Upper lobe of left lung (tissue), 6 donors: ENCODE data around the gene TNFRSF25. TPM values are rescaled to one million over a fixed set of nuclear protein-coding genes. Genes with fewer than 3 reads are reported as not detected.

ENCODE experiments used
- ATAC-seq, 2 donors: fragments of 200-7000 bp; cut with Tn5 transposase; one replicate each; pipeline ENCODE4 v1.9.1; 2022; ENCODE audit warnings: mild to moderate bottlenecking in 2 of 2, moderate library complexity in 2 of 2; ENCODE audit not compliant: low FRiP score in 2 of 2
- DNase-seq, 2 donors: peaks; one replicate each; pipeline ENCODE4 v3.0.0-alpha.2; 2019 to 2020
- H3K27ac ChIP-seq, 4 donors: fragments of 200-600 bp; sonication (generic); one replicate each; pipeline ENCODE4 v1.5.1; 2016 to 2019
- H3K27me3 ChIP-seq, 4 donors: fragments of 200-600 bp; sonication (generic); one replicate each; pipeline ENCODE4 v1.5.1; 2017 to 2019
- H3K36me3 ChIP-seq, 4 donors: fragments of 200-600 bp; sonication (generic); one replicate each; pipeline ENCODE4 v1.5.1; 2016 to 2019
- H3K4me1 ChIP-seq, 4 donors: fragments of 200-600 bp; sonication (generic); one replicate each; pipeline ENCODE4 v1.5.1; 2018 to 2019
- H3K4me3 ChIP-seq, 4 donors: fragments of 200-600 bp; sonication (generic); one replicate each; pipeline ENCODE4 v1.5.1; 2017 to 2019; ENCODE audit warnings: mild to moderate bottlenecking in 2 of 4, moderate library complexity in 1 of 4
- H3K9me3 ChIP-seq, 4 donors: fragments of 200-600 bp; sonication (generic); one replicate each; pipeline ENCODE4 v1.5.1; 2018 to 2019
- CTCF ChIP-seq, 6 experiments: fragments of 450-650 bp in 4 of 6; fragments of 200-600 bp in 2 of 6; sonication (generic) in 2 of 6; IDR thresholded peaks; one replicate each; pipeline ENCODE4 v1.5.1; 2016 to 2019; ENCODE audit warnings: antibody characterized with exemption in 6 of 6
- EP300 ChIP-seq, 4 donors: sonication (generic); formaldehyde crosslinking; IDR thresholded peaks; one replicate each; pipeline ENCODE4 v1.5.1; 2017; ENCODE audit warnings: antibody characterized with exemption in 4 of 4, control low read depth in 2 of 4
- POLR2A ChIP-seq, 4 donors: fragments of 450-650 bp; IDR thresholded peaks; one replicate each; pipeline ENCODE4 v1.5.1; 2016 to 2017; ENCODE audit warnings: antibody characterized with exemption in 4 of 4, mild to moderate bottlenecking in 2 of 4
- POLR2AphosphoS5 ChIP-seq, 2 donors: sonication (generic); formaldehyde crosslinking; IDR thresholded peaks; one replicate each; pipeline ENCODE4 v1.5.1; 2017; ENCODE audit warnings: antibody characterized with exemption in 2 of 2
- WGBS, 2 donors: methylation state at CpG; one replicate each; pipeline ENCODE4 v1.1.5; 2017 to 2018; 5-methylcytosine and 5-hydroxymethylcytosine counted together
- total RNA-seq, 6 donors: library from RNA; depleted of rRNA in 4 of 6; stranded (reverse); fragments of >200 nt in 4 of 6; gene quantifications; one replicate each; pipeline versions ENCODE4 v1.1.0 to v1.2.1, GENCODE V29; 2016 to 2021
- donor health status: DM: no; HTN: no; CAD: no; lungs with moderate emphysema.
- donor health status: DM: no; HTN: yes; CAD: no; lungs with severe emphysema.

The TNFRSF25 gene
- total RNA-seq, 6 donors from 2014 or later = 4.6 to 51.3 (median 14.0) TPM

- Histone ChIP-seq H3K9me3 (no peaks in the 10 kb centered on the region), H3K4me3 (no peak overlapping the region), H3K27ac (no peak overlapping the region), H3K4me1 (no peaks in the 10 kb centered on the region), H3K36me3 (no peaks in the 10 kb centered on the region), H3K27me3 (no peaks in the 10 kb centered on the region)
- DNase-seq = peak in 1 of 2 donors; percentile 60
- 90 to 94% methylated on average over 11 to 19 of the region's 19 CpGs for WGBS, 2 donors
- ATAC-seq = no peak
- TF ChIP-seq EP300 (IDR thresholded peaks at IDR 0.05) (no peak), POLR2A (IDR thresholded peaks at IDR 0.05) (no peak), CTCF (IDR thresholded peaks at IDR 0.05) (no peak), POLR2AphosphoS5 (IDR thresholded peaks at IDR 0.05) (no peak)
Observed at GRCh38 chr1:6512245-6512907, 46.4 kb upstream of the TNFRSF25 start.

GRCh38 chr1:6511561-6512244 lies 45.7 kb upstream of the TNFRSF25 start:
- DNase-seq (peak in 1 of 2 donors; percentile 59), ATAC-seq (no peak)
- no peaks in the 10 kb centered on the region for H3K36me3 ChIP-seq
- TF ChIP-seq EP300 (IDR thresholded peaks at IDR 0.05) (no peak), POLR2AphosphoS5 (IDR thresholded peaks at IDR 0.05) (no peak), CTCF (IDR thresholded peaks at IDR 0.05) (no peak), POLR2A (IDR thresholded peaks at IDR 0.05) (no peak)
- WGBS, 2 donors = 80 to 88% methylated on average over 9 to 10 of the region's 16 CpGs
- no peaks in the 10 kb centered on the region for H3K4me1 ChIP-seq
- H3K27me3 ChIP-seq = no peaks in the 10 kb centered on the region
- no peaks in the 10 kb centered on the region for H3K9me3 ChIP-seq
- H3K4me3 ChIP-seq = no peak overlapping the region
- H3K27ac ChIP-seq = no peak overlapping the region

DNA sequence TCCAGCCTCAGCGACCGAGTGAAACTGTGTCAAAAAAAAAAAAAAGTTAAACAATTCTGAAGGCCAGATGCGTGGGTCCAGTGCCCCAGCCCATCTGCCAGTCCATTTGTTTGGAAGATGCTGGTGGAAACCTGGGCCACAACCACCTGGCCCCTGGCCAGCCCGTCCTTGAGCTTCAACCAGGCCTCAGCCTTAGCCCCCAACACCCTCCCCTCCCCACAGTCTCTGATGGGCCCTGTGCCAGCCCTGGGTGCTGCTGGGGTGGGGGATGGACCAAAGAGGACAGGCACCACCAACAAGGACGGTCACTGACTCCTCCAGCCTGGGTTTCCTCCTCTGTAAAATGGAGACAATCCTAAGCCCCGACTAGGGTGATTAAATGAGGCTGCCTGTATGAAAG lies 45.1 kb upstream of the TNFRSF25 start:
- ATAC-seq = no peak

DNA sequence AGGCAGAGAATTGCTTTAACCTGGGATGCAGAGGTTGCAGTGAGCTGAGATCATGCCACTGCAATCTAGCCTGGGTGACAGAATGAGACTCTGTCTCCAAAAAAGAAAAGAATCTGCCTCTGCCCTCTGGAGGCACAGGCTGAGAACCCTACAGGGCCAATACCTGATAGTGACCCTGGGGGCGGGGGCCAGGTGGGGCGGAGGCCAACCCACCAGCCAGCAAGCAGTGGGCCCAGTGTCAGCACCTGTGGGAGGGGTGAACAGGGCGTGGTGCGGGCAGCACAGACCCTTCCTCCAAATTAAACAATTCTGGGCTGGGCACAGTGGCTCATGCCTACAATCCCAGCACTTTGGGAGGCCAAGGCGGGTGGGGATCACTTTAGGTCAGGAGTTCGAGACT lies 44.5 kb upstream of the TNFRSF25 start:
- no peak for ATAC-seq
- no peak for TF ChIP-seq EP300 (IDR thresholded peaks at IDR 0.05)
- no peak for TF ChIP-seq POLR2A (IDR thresholded peaks at IDR 0.05)
- TF ChIP-seq CTCF (IDR thresholded peaks at IDR 0.05) = no peak
- no peak for TF ChIP-seq POLR2AphosphoS5 (IDR thresholded peaks at IDR 0.05)

More for the DNA sequence above, 45.1 kb upstream of the TNFRSF25 start:
- H3K9me3 ChIP-seq = no peaks in the 10 kb centered on the region
- DNase-seq = no peak
- H3K4me1 ChIP-seq = no peaks in the 10 kb centered on the region
- no peak overlapping the region for H3K4me3 ChIP-seq
- H3K36me3 ChIP-seq = no peaks in the 10 kb centered on the region
- no peak overlapping the region for H3K27ac ChIP-seq
- no peak for TF ChIP-seq EP300 (IDR thresholded peaks at IDR 0.05)
- TF ChIP-seq CTCF (IDR thresholded peaks at IDR 0.05) = no peak
- TF ChIP-seq POLR2AphosphoS5 (IDR thresholded peaks at IDR 0.05) = no peak
- TF ChIP-seq POLR2A (IDR thresholded peaks at IDR 0.05) = no peak
- no peaks in the 10 kb centered on the region for H3K27me3 ChIP-seq
- 83 to 85% methylated on average over 5 to 6 of the region's 6 CpGs for WGBS, 2 donors

More for the DNA sequence above, 44.5 kb upstream of the TNFRSF25 start:
- Histone ChIP-seq H3K4me1 (no peaks in the 10 kb centered on the region), H3K27me3 (no peaks in the 10 kb centered on the region), H3K4me3 (no peak overlapping the region), H3K9me3 (no peaks in the 10 kb centered on the region), H3K27ac (no peak overlapping the region), H3K36me3 (no peaks in the 10 kb centered on the region)
- peak in 1 of 2 donors; percentile 60 for DNase-seq
- WGBS, 2 donors = 79 to 88% methylated on average over 4 to 6 of the region's 6 CpGs
